Measurements from ENCODE around the gene AADAC. TPM values are rescaled to one million over a fixed set of nuclear protein-coding genes. Genes with fewer than 3 reads are reported as not detected.
"Not testable (repeated sequence)": the region's sequence is repeated elsewhere in the genome, so short reads cannot be mapped to it uniquely, and the experiment has no call there.

The AADAC gene
- total RNA-seq, 2 experiments from 2014 or later = not detected

GRCh38 chr3:151841801-151842200 is 27.9 kb downstream of the AADAC start:
- CTCF ChIA-PET = no interaction called here
- POLR2A ChIA-PET = no interaction called here

GRCh38 chr3:151843275-151843674 is 29.4 kb downstream of the AADAC start:
- no peaks in the 10 kb centered on the region for H3K36me3 ChIP-seq (ENCODE audit: insufficient read depth, low read length)
- H3K9me3 Mint-ChIP-seq = no peaks in the 10 kb centered on the region
- H3K36me3 Mint-ChIP-seq (ENCODE audit: low read depth) = no peaks in the 10 kb centered on the region
- H3K27ac Mint-ChIP-seq = no peak overlapping the region
- no peaks in the 10 kb centered on the region for H3K4me1 ChIP-seq (ENCODE audit: insufficient read depth, low read length)
- ChIA-PET POLR2A (no interaction called here), CTCF (no interaction called here)
- H3K27me3 ChIP-seq (ENCODE audit: control insufficient read depth in 1 of 2, insufficient read depth in 2 of 2, low read length in 2 of 2) = no peaks in the 10 kb centered on the region
- no peaks in the 10 kb centered on the region for H3K9me3 ChIP-seq (ENCODE audit: control insufficient read depth in 1 of 2, insufficient read depth in 1 of 2, low read length in 2 of 2)
- no peaks in the 10 kb centered on the region for H3K4me1 Mint-ChIP-seq (ENCODE audit: low read depth)
- H3K4me3 Mint-ChIP-seq = no peak overlapping the region
- H3K27me3 Mint-ChIP-seq = no peaks in the 10 kb centered on the region
- intact Hi-C loops (cut with DNase I, micrococcal nuclease) = no loop called here
- no peak overlapping the region for H3K27ac ChIP-seq (ENCODE audit: low read depth in 1 of 2, low read length in 2 of 2)
- TF ChIP-seq, protein P1, sequence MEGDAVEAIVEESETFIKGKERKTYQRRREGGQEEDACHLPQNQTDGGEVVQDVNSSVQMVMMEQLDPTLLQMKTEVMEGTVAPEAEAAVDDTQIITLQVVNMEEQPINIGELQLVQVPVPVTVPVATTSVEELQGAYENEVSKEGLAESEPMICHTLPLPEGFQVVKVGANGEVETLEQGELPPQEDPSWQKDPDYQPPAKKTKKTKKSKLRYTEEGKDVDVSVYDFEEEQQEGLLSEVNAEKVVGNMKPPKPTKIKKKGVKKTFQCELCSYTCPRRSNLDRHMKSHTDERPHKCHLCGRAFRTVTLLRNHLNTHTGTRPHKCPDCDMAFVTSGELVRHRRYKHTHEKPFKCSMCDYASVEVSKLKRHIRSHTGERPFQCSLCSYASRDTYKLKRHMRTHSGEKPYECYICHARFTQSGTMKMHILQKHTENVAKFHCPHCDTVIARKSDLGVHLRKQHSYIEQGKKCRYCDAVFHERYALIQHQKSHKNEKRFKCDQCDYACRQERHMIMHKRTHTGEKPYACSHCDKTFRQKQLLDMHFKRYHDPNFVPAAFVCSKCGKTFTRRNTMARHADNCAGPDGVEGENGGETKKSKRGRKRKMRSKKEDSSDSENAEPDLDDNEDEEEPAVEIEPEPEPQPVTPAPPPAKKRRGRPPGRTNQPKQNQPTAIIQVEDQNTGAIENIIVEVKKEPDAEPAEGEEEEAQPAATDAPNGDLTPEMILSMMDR (IDR thresholded peaks at IDR 0.05) = no peak
- DNase-seq (no peak), ATAC-seq (ENCODE audit: poor library complexity) (no peak)
- H3K4me3 ChIP-seq (ENCODE audit: low read length) = no peak overlapping the region

More at GRCh38 chr3:151841801-151842200, 27.9 kb downstream of the AADAC start:
- Mint-ChIP-seq H3K4me1 (ENCODE audit: low read depth) (no peaks in the 10 kb centered on the region), H3K36me3 (ENCODE audit: low read depth) (no peaks in the 10 kb centered on the region), H3K27me3 (peaks cover 6% of the 10 kb centered on the region), H3K4me3 (no peak overlapping the region), H3K9me3 (no peaks in the 10 kb centered on the region), H3K27ac (no peak overlapping the region)
- Histone ChIP-seq H3K4me1 (ENCODE audit: insufficient read depth, low read length) (no peaks in the 10 kb centered on the region), H3K36me3 (ENCODE audit: insufficient read depth, low read length) (no peaks in the 10 kb centered on the region), H3K9me3 (ENCODE audit: control insufficient read depth in 1 of 2, insufficient read depth in 1 of 2, low read length in 2 of 2) (no peaks in the 10 kb centered on the region), H3K27me3 (ENCODE audit: control insufficient read depth in 1 of 2, insufficient read depth in 2 of 2, low read length in 2 of 2) (no peaks in the 10 kb centered on the region), H3K27ac (ENCODE audit: low read depth in 1 of 2, low read length in 2 of 2) (no peak overlapping the region), H3K4me3 (ENCODE audit: low read length) (no peak overlapping the region)
- DNase-seq (no peak), ATAC-seq (ENCODE audit: poor library complexity) (no peak)
- TF ChIP-seq, protein P1 (IDR thresholded peaks at IDR 0.05) = no peak
- intact Hi-C loops (cut with DNase I, micrococcal nuclease) = no loop called here

DNA sequence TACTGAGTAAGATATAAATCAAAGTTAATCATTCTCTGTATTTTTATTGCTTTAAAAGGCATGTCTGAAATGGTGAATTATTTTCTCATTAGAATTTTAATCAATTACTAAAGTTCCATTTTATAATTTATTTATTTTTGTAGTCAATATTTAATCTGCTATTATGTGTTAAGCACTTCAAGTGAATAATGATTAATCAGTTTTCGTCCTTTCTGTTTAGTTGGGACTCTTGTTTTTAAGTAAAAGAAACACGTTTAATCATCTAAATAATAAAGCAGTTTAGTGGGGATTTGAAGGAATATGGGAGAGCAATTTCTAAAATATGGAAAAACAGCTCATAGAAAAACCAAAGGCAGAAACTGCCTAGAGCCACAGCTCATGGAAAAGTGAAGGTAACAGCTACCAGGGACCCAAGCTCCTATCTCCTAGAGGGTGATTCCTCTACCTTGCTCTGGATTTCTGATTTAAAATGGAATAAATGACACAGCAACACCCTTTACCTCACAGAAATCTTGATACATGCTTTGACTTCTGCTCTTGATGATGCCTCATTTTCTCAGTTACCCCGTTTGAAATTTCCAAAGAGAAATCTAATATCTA is 31.5 kb downstream of the AADAC start:
- TF ChIP-seq, protein P1 (IDR thresholded peaks at IDR 0.05) = no peak
- DNase-seq (no peak), ATAC-seq (ENCODE audit: poor library complexity) (no peak)
- no peaks in the 10 kb centered on the region for H3K4me1 ChIP-seq (ENCODE audit: insufficient read depth, low read length)
- ChIA-PET POLR2A (no interaction called here), CTCF (no interaction called here)
- H3K27me3 ChIP-seq (ENCODE audit: control insufficient read depth in 1 of 2, insufficient read depth in 2 of 2, low read length in 2 of 2) = no peaks in the 10 kb centered on the region
- H3K36me3 ChIP-seq (ENCODE audit: insufficient read depth, low read length) = no peaks in the 10 kb centered on the region
- H3K27me3 Mint-ChIP-seq = no peaks in the 10 kb centered on the region
- H3K27ac ChIP-seq (ENCODE audit: low read depth in 1 of 2, low read length in 2 of 2) = no peak overlapping the region
- H3K9me3 ChIP-seq (ENCODE audit: control insufficient read depth in 1 of 2, insufficient read depth in 1 of 2, low read length in 2 of 2) = no peaks in the 10 kb centered on the region
- peaks cover under 1% of the 10 kb centered on the region for H3K9me3 Mint-ChIP-seq
- H3K36me3 Mint-ChIP-seq (ENCODE audit: low read depth) = no peaks in the 10 kb centered on the region
- H3K27ac Mint-ChIP-seq = no peak overlapping the region
- no peak overlapping the region for H3K4me3 ChIP-seq (ENCODE audit: low read length)
- intact Hi-C loops (cut with DNase I, micrococcal nuclease) = no loop called here
- no peaks in the 10 kb centered on the region for H3K4me1 Mint-ChIP-seq (ENCODE audit: low read depth)
- no peak overlapping the region for H3K4me3 Mint-ChIP-seq

DNA sequence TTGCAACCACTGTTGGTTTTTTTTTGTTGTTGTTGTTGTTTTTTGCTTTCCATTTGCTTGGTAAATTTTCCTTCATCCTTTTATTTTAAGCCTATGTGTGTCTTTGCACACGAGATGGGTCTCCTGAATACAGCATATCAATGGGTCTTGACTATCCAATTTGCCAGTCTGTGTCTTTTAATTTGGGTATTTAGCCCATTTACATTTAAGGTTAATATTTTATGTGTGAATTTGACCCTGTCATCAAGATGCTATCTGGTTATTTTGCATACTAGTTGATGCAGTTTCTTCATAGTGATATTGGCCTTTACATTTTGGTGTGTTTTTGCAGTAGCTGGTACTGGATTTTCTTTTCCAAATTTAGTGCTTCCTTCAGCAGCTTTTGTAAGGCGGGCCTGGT is 36.1 kb downstream of the AADAC start:
- POLR2A ChIA-PET; intact Hi-C loops (cut with DNase I, micrococcal nuclease); ATAC-seq (ENCODE audit: poor library complexity): not testable (repeated sequence)

More for the DNA sequence above, 36.1 kb downstream of the AADAC start:
- H3K9me3 Mint-ChIP-seq; H3K4me1 Mint-ChIP-seq (ENCODE audit: low read depth); H3K27me3 ChIP-seq (ENCODE audit: control insufficient read depth in 1 of 2, insufficient read depth in 2 of 2, low read length in 2 of 2); H3K36me3 Mint-ChIP-seq (ENCODE audit: low read depth); CTCF ChIA-PET; H3K4me3 Mint-ChIP-seq; H3K27me3 Mint-ChIP-seq; H3K27ac Mint-ChIP-seq; H3K4me3 ChIP-seq (ENCODE audit: low read length); DNase-seq; H3K36me3 ChIP-seq (ENCODE audit: insufficient read depth, low read length); H3K27ac ChIP-seq (ENCODE audit: low read depth in 1 of 2, low read length in 2 of 2); H3K4me1 ChIP-seq (ENCODE audit: insufficient read depth, low read length): not testable (repeated sequence)
- H3K9me3 ChIP-seq (ENCODE audit: control insufficient read depth in 1 of 2, insufficient read depth in 1 of 2, low read length in 2 of 2) = peaks cover 0 to 11% of the 10 kb centered on the region in 2 experiments
